PC-9 (cell line): Measurements from ENCODE around the gene COMMD2. TPM values are rescaled to one million over a fixed set of nuclear protein-coding genes. Genes with fewer than 3 reads are reported as not detected.
A peak's percentile ranks its signal among the peaks of the same experiment; 100 is the strongest.

Experiments used
- BruUV-seq: library from RNA; stranded (reverse); fragments of 400-500 nt; replicated peaks from 2 replicates; lab custom pipeline; 2021; lab: Mats Ljungman, UMichigan
- CTCF ChIA-PET: fragments of 300-600 bp; sonication (Branson Sonifier 250); formaldehyde crosslinking; loops from one replicate; lab custom pipeline; 2022; ENCODE audit warnings: antibody characterized with exemption; lab: Charles Lee
- POLR2A ChIA-PET: fragments of 300-600 bp; sonication (Branson Sonifier 250); formaldehyde crosslinking; loops from one replicate; lab custom pipeline; 2022; ENCODE audit warnings: antibody characterized with exemption; ENCODE audit not compliant: unreplicated experiment; lab: Charles Lee
- DNase-seq, 2 experiments: peaks; one replicate each; pipeline versions ENCODE4 v3.0.0 to v3.0.0-alpha.2; 2015 to 2022; ENCODE audit warnings: mixed read lengths in 1 of 2
- H2AFZ ChIP-seq: fragments of 200-600 bp; sonication (generic); 2 replicates; pipeline ENCODE4 v1.8.1; 2017; ENCODE audit warnings: antibody characterized with exemption
- H3F3A ChIP-seq: fragments of 200-600 bp; sonication (generic); 2 replicates; pipeline ENCODE4 v1.8.1; 2017; ENCODE audit warnings: antibody characterized with exemption, mild to moderate bottlenecking, low read depth; ENCODE audit not compliant: insufficient read depth
- H3K27ac ChIP-seq: fragments of 200-600 bp; sonication (generic); 2 replicates; pipeline ENCODE4 v1.6.1; 2016; ENCODE audit warnings: mixed run types
- H3K27me3 ChIP-seq: fragments of 200-600 bp; sonication (generic); 2 replicates; pipeline ENCODE4 v1.6.1; 2016; ENCODE audit warnings: low read depth, mixed run types; ENCODE audit not compliant: insufficient read depth
- H3K36me3 ChIP-seq: fragments of 200-600 bp; sonication (generic); 2 replicates; pipeline ENCODE4 v1.6.1; 2016; ENCODE audit warnings: low read depth, mixed run types
- H3K4me1 ChIP-seq: fragments of 200-600 bp; sonication (generic); replicated peaks from 2 replicates; pipeline ENCODE4 v1.6.1; 2016; ENCODE audit warnings: mixed run types; ENCODE audit not compliant: insufficient read depth
- H3K4me2 ChIP-seq: fragments of 200-600 bp; sonication (generic); 2 replicates; pipeline ENCODE4 v1.6.1; 2017; ENCODE audit warnings: mixed run types
- H3K4me3 ChIP-seq: fragments of 200-600 bp; sonication (generic); 2 replicates; pipeline ENCODE4 v1.6.1; 2016; ENCODE audit warnings: mixed run types
- H3K79me2 ChIP-seq: fragments of 200-600 bp; sonication (generic); 2 replicates; pipeline ENCODE4 v1.6.1; 2017; ENCODE audit warnings: low read depth, mixed run types
- H3K9me2 ChIP-seq: fragments of 200-600 bp; sonication (generic); 2 replicates; pipeline ENCODE4 v1.8.1; 2017; ENCODE audit warnings: mild to moderate bottlenecking; ENCODE audit not compliant: insufficient read depth
- H3K9me3 ChIP-seq: fragments of 200-600 bp; sonication (generic); 2 replicates; pipeline ENCODE4 v1.8.1; 2016; ENCODE audit warnings: low read depth; ENCODE audit not compliant: insufficient read depth
- H4K20me1 ChIP-seq: fragments of 200-600 bp; sonication (generic); 2 replicates; pipeline ENCODE4 v1.8.1; 2017; ENCODE audit not compliant: insufficient read depth
- CTCF ChIP-seq: fragments of 200-600 bp; sonication (generic); conservative IDR thresholded peaks from 2 replicates; pipeline ENCODE4 v1.6.1; 2017; ENCODE audit warnings: mixed run types, antibody characterized with exemption, mild to moderate bottlenecking, moderate library complexity
- EZH2 ChIP-seq: fragments of 200-600 bp; sonication (generic); IDR thresholded peaks from 2 replicates; pipeline ENCODE4 v1.8.0; 2017; ENCODE audit warnings: antibody characterized with exemption, low read depth
- intact Hi-C: fragments of 100-400 bp; cut with micrococcal nuclease; formaldehyde crosslinking; loops from one replicate; pipeline ENCODE4 v1.10.0; 2022; ENCODE audit not compliant: unreplicated experiment
- total RNA-seq: library from RNA; stranded (reverse); gene quantifications from 2 replicates; pipeline ENCODE4 v1.2.3, GENCODE V29; 2021

The COMMD2 gene
- total RNA-seq, 1 experiment from 2014 or later, result 58.2 TPM

GRCh38 chr3:149763565-149764195 is 11.4 kb upstream of the COMMD2 start:
- H3K79me2 ChIP-seq, result no peaks in the 10 kb centered on the region
- no peak overlapping the region for H3K4me3 ChIP-seq
- no peak overlapping the region for H2AFZ ChIP-seq
- no peaks in the 10 kb centered on the region for H3K27me3 ChIP-seq
- no peaks in the 10 kb centered on the region for H4K20me1 ChIP-seq
- intact Hi-C loops, result loop anchor here (10.0 kb wide), 1 partner anchor 171 kb away; no protein-coding TSS in a partner anchor
- H3K9me3 ChIP-seq, result no peaks in the 10 kb centered on the region
- peak in 1 of 2 experiments; percentile 40 for DNase-seq
- TF ChIP-seq EZH2, result no peak
- TF ChIP-seq CTCF, result no peak
- no peaks in the 10 kb centered on the region for H3F3A ChIP-seq
- H3K4me1 ChIP-seq, result no peaks in the 10 kb centered on the region
- H3K36me3 ChIP-seq, result no peaks in the 10 kb centered on the region
- CTCF ChIA-PET, result interaction anchor here (1.1 kb wide), 1 partner anchor 45 kb away, joined by 5 read pairs; no protein-coding TSS in a partner anchor
- no peak overlapping the region for H3K4me2 ChIP-seq
- no peak overlapping the region for H3K27ac ChIP-seq
- H3K9me2 ChIP-seq, result no peaks in the 10 kb centered on the region
- no TSS peak for BruUV-seq
- POLR2A ChIA-PET, result interaction anchor here (0.6 to 0.8 kb wide), 2 partner anchors 47 to 106 kb away, joined by 3 to 6 read pairs; partner anchors contain the start of gene WWTR1

- ChIA-PET POLR2A (no interaction called here), CTCF (interaction anchor here (0.7 to 1.8 kb wide), 2 partner anchors 54 to 221 kb away, joined by 3 to 7 read pairs; no protein-coding TSS in a partner anchor)
- Histone ChIP-seq H2AFZ (no peak overlapping the region), H3K9me2 (no peaks in the 10 kb centered on the region), H3K4me2 (no peak overlapping the region), H3K4me1 (peaks cover 17% of the 10 kb centered on the region), H3K36me3 (0 out of 2 replicates have a peak, but pooled peaks cover 6% of the 10 kb centered on the region), H3F3A (peaks cover 6% of the 10 kb centered on the region; the same call in 1 of the 2 replicates), H4K20me1 (no peaks in the 10 kb centered on the region), H3K9me3 (no peaks in the 10 kb centered on the region), H3K27me3 (no peaks in the 10 kb centered on the region), H3K4me3 (no peak overlapping the region), H3K79me2 (peaks cover 24% of the 10 kb centered on the region), H3K27ac (no peak overlapping the region)
- TF ChIP-seq EZH2, result no peak
- TF ChIP-seq CTCF, result no peak
- intact Hi-C loops, result loop anchor here (5.0 kb wide), 2 partner anchors 59 to 241 kb away; partner anchors contain the start of gene RNF13
- no peak for DNase-seq
- BruUV-seq, result no TSS peak
Observed at GRCh38 chr3:149753717-149754116, 1.4 kb upstream of the COMMD2 start.

- Histone ChIP-seq H3K9me3 (no peaks in the 10 kb centered on the region), H3K27ac (peak overlapping the region; percentile 51), H3K4me2 (peak overlapping the region; percentile 97), H3F3A (peaks cover 6% of the 10 kb centered on the region; the same call in 1 of the 2 replicates), H3K9me2 (no peaks in the 10 kb centered on the region), H3K4me1 (peaks cover 17% of the 10 kb centered on the region), H3K79me2 (peaks cover 24% of the 10 kb centered on the region), H2AFZ (peak overlapping the region; percentile 96), H3K4me3 (peak overlapping the region; percentile 88), H3K36me3 (0 out of 2 replicates have a peak, but pooled peaks cover 6% of the 10 kb centered on the region), H4K20me1 (no peaks in the 10 kb centered on the region), H3K27me3 (no peaks in the 10 kb centered on the region)
- no peak for TF ChIP-seq EZH2
- 0 out of 2 replicates have a peak, but pooled peaks have one; percentile 19 for TF ChIP-seq CTCF
- intact Hi-C loops, result loop anchor here (1.0 to 5.0 kb wide), 5 partner anchors 16 to 240 kb away; partner anchors contain the start of genes RNF13 and WWTR1
- BruUV-seq, result no TSS peak
- no peak for DNase-seq
- ChIA-PET POLR2A (interaction anchor here (0.5 kb wide), 1 partner anchor 160 kb away, joined by 4 read pairs; no protein-coding TSS in a partner anchor), CTCF (interaction anchor here (0.6 to 1.8 kb wide), 3 partner anchors 55 to 222 kb away, joined by 3 to 7 read pairs (median 5); no protein-coding TSS in a partner anchor)
Observed at GRCh38 chr3:149752788-149753136, 473 bp upstream of the COMMD2 start.
